ENCODE results near the gene NOD2. TPM values are rescaled to one million over a fixed set of nuclear protein-coding genes. Genes with fewer than 3 reads are reported as not detected.

Gene NOD2
- total RNA-seq, 1 donor from 2014 or later = 0.63 TPM

GRCh38 chr16:50717494-50717893 is 24.1 kb downstream of the NOD2 start:
- no peaks in the 10 kb centered on the region for H3K9me3 Mint-ChIP-seq

GRCh38 chr16:50718061-50718760 is 24.8 kb downstream of the NOD2 start:
- Mint-ChIP-seq H3K4me3 (peak overlapping the region; percentile 5), H3K36me3 (no peaks in the 10 kb centered on the region), H3K27me3 (ENCODE audit: low read depth) (no peaks in the 10 kb centered on the region), H3K9me3 (no peaks in the 10 kb centered on the region), H3K27ac (no peak overlapping the region), H3K4me1 (peaks cover 8% of the 10 kb centered on the region)
- no peak for DNase-seq (ENCODE audit: low spot score in 2 of 2, unreplicated experiment in 2 of 2)
- TF ChIP-seq CTCF (IDR thresholded peaks at IDR 0.05; ENCODE audit: unreplicated experiment) = no peak

More at GRCh38 chr16:50717494-50717893, 24.1 kb downstream of the NOD2 start:
- TF ChIP-seq CTCF (IDR thresholded peaks at IDR 0.05; ENCODE audit: unreplicated experiment) = no peak
- Mint-ChIP-seq H3K27ac (no peak overlapping the region), H3K4me3 (no peak overlapping the region), H3K27me3 (ENCODE audit: low read depth) (no peaks in the 10 kb centered on the region), H3K36me3 (no peaks in the 10 kb centered on the region), H3K4me1 (peaks cover 8% of the 10 kb centered on the region)
- DNase-seq (ENCODE audit: low spot score in 2 of 2, unreplicated experiment in 2 of 2) = no peak

DNA sequence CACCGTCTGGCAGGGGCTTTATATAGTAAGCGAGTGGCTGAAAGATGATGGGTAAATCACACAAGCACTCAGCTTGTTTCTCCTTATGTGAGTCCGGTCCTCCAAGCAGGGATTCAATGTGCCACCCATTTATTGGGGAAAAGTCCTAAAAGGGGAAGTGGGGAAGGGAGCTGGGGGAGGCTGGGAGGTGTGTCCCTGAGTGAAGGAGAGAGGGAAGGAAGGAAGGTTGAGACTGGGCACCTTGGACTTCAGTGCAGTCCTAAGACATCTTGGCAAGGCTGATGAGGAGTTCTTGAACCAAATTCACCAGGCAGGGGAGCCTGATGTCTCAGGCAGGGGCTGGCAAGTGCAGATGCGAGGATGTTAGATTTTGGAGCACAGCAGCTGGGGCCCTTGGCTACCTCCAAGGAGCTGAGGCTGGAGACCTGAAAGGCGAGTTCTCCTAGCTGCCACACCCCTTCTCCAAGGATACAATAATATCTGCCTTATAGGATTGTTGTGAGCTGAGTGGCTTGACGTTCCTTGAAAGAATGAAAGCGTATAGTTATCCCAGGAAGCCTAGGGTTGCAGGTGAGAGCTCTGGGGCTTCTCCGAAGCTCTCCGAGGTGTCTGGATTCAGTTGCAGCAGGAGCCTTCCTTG is 25.5 kb downstream of the NOD2 start:
- Mint-ChIP-seq H3K4me1 (peaks cover 8% of the 10 kb centered on the region), H3K4me3 (no peak overlapping the region), H3K27me3 (ENCODE audit: low read depth) (no peaks in the 10 kb centered on the region), H3K36me3 (no peaks in the 10 kb centered on the region), H3K9me3 (peaks cover 1% of the 10 kb centered on the region), H3K27ac (no peak overlapping the region)
- no peak for TF ChIP-seq CTCF (IDR thresholded peaks at IDR 0.05; ENCODE audit: unreplicated experiment)
- no peak for DNase-seq (ENCODE audit: low spot score in 2 of 2, unreplicated experiment in 2 of 2)

DNA sequence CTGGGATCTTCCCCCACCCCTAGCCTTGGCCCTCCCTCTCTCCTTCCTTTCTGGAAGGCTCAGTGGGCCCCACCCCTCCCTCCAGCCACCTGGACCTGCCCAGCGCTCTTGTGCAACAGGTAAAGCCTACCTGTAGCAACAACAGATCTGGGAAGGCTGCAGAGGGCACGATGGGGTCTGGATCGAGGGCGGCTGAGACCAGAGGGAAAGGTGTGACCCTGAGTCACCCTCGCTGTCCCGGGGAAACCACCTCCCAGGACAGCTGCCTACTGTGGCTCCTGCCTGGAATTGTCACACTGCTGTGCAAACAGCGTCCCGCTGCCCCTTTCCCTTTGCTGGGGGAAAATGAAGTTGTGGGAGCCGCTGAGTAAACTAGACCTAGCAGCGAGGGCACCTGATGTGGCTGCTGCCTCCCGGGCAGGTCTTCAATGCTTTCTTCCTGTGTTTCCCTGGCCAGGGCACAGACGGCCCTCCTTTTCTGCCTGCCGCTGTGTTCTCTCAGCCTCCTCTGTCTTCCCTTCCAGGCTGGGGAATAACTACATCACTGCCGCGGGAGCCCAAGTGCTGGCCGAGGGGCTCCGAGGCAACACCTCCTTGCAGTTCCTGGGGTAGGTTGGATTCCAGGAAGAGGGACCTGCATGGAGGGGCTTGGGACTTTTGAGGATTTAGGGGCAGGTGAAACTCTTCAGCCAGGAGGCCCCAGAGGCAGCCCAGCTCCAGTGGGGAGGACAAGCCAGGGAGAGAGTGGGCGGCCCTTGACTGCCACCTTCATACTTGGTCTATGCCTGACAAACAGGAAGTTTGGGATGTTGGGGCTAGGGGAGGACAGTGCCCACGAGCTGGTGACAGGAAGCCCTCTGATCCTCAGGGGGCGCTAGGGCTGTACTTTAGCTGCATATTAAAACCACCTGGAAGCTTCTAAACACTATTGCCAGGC is 26.3 kb downstream of the NOD2 start:
- peaks cover 8% of the 10 kb centered on the region for H3K9me3 Mint-ChIP-seq
- H3K36me3 Mint-ChIP-seq = no peaks in the 10 kb centered on the region
- no peak overlapping the region for H3K4me3 Mint-ChIP-seq
- no peak for TF ChIP-seq CTCF (IDR thresholded peaks at IDR 0.05; ENCODE audit: unreplicated experiment)
- H3K27me3 Mint-ChIP-seq (ENCODE audit: low read depth) = no peaks in the 10 kb centered on the region
- H3K27ac Mint-ChIP-seq = no peak overlapping the region
- DNase-seq (ENCODE audit: low spot score in 2 of 2, unreplicated experiment in 2 of 2) = no peak
- peaks cover 8% of the 10 kb centered on the region for H3K4me1 Mint-ChIP-seq

- no peak for DNase-seq (ENCODE audit: low spot score in 2 of 2, unreplicated experiment in 2 of 2)
- no peak for TF ChIP-seq CTCF (IDR thresholded peaks at IDR 0.05; ENCODE audit: unreplicated experiment)
Observed at GRCh38 chr16:50721549-50722404, 28.4 kb downstream of the NOD2 start.

More at GRCh38 chr16:50721549-50722404, 28.4 kb downstream of the NOD2 start:
- H3K4me3 Mint-ChIP-seq = no peak overlapping the region
- no peak overlapping the region for H3K27ac Mint-ChIP-seq
- peaks cover 8% of the 10 kb centered on the region for H3K4me1 Mint-ChIP-seq
- H3K27me3 Mint-ChIP-seq (ENCODE audit: low read depth) = peaks cover 4% of the 10 kb centered on the region
- peaks cover 8% of the 10 kb centered on the region for H3K9me3 Mint-ChIP-seq
- no peaks in the 10 kb centered on the region for H3K36me3 Mint-ChIP-seq
